D721Med (cell line): ENCODE results near the gene DUSP12.

ENCODE experiments used
- DNase-seq: peaks from one replicate; pipeline ENCODE4 v3.0.0; 2011; ENCODE audit warnings: low spot score; ENCODE audit not compliant: insufficient read length
- FAIRE-seq: peaks from 2 replicates; lab custom pipeline; 2011; peaks lifted over from hg19 to GRCh38; lab: Jason Lieb, UNC
- CTCF ChIP-seq: IDR thresholded peaks from 2 replicates; pipeline ENCODE4 v1.5.1; 2012; ENCODE audit warnings: mild to moderate bottlenecking, control low read depth; ENCODE audit not compliant: insufficient read depth; ENCODE audit errors: missing control alignments

DUSP12 gene

GRCh38 chr1:161799792-161800191 is 50.2 kb downstream of the DUSP12 start:
- FAIRE-seq (no peak), DNase-seq (no peak)
- TF ChIP-seq CTCF: no peak

GRCh38 chr1:161801955-161802354 is 52.4 kb downstream of the DUSP12 start:
- TF ChIP-seq CTCF: no peak
- FAIRE-seq (no peak), DNase-seq (no peak)

DNA sequence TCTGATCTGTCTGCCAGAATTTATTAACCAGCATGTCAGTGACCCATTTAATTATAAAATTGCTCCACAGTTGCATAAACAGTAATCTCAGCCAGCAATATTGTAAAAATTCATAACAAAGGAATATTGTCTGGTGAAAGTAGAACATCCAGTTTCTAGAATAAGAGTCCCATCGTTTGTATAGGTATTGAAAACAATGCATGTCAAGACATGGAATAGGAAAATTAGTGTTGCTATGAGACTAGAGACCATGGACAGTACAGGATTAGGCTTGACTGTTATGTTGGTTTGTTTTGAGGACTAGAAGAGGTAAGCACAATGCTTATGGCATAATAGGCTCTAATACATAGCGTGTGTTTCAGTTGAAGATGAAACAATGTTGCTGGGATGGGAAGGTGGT is 53.6 kb downstream of the DUSP12 start:
- FAIRE-seq (peak; percentile 92), DNase-seq (no peak)
- no peak for TF ChIP-seq CTCF

DNA sequence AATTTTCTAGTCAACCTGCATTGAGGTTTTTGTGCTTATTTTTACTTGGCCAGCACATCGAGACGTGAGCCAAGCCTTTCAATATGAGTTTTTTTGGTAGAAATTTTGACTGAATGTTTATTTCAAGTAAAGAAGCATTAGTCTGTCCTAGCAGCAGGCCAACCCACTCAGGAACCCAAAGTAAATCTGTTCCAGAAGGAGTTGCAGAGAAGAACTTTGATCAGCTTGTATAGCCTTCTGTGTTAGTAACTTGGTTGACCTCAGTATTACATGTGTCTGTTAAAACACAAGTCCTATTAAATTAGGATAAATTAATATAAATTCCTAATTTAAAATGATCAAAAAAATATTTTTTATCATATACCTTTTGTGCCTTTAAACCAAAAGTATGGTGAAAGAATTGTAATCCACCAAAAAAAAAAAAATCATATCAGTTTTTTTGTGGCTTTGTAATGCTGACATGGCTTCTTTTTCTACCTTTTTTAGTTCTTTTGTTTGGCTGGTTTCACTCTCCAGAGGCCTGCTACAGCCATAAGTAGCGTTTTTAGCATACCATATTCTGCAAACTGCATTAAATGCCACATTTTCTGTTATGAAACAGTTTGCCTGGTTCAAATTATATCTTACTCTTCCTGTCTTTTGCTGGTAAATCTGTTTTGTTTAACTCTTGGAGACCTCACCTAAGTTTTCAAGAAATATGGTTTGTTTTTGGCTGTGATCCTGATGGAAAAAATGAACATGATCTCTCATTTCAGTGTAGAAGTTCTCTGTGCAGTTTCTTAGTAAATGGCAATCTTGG is 56.0 kb downstream of the DUSP12 start:
- TF ChIP-seq CTCF: no peak
- no peak for FAIRE-seq

More for the DNA sequence above, 56.0 kb downstream of the DUSP12 start:
- no peak for DNase-seq
